GM15510 (cell line): ENCODE data around the gene TMCO5A.

Source experiments
- POLR2A ChIP-seq: IDR thresholded peaks from 3 replicates; pipeline ENCODE4 v1.6.1; 2011; ENCODE audit warnings: borderline replicate concordance; ENCODE audit not compliant: insufficient read length; ENCODE audit errors: extremely low read depth

The TMCO5A gene

GRCh38 chr15:37934340-37934739 lies at the start of gene TMCO5A:
TSS of gene TMCO5A (plus strand) at chr15:37934640. CDS start at chr15:37936324, 1,684 bp downstream.
- no peak for TF ChIP-seq POLR2A

DNA sequence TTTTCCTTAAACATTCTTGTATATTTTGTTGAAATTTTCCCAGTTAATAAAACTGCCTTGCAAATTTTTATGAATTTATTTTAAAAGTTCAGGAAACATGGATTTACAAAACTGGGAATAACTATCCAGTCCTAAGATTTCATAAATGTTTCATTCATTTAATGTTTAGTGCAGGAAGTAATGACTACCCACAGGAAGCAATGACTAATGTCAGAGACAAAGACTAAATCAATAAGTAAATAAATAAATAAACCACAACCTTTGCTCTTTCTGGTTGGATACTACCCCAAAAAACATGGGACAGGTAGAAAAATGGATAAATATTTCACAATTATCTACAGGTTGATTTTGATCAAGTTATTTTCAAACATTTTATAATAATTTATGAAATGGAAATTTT lies 48.8 kb upstream of the TMCO5A start:
- no peak for TF ChIP-seq POLR2A

DNA sequence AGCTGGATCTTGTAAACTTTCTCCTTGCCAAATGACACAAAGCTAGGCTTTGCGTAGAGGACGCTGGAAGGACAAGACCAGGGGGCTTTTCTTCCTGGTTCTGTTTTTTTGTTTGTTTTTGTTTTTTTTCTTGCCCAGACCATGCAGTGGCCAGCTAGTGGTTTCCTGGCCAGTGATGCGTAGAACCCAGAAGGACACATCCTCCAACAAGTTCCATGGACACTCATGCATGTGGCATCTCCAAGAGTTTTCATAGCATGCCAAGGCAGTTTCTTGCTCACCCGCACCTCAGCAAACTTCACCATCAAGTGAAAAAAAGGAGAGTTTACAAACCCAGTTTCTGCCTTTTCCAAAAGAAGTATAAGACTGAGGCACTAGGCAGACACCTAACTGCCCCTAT lies 46.1 kb upstream of the TMCO5A start:
- no peak for TF ChIP-seq POLR2A

DNA sequence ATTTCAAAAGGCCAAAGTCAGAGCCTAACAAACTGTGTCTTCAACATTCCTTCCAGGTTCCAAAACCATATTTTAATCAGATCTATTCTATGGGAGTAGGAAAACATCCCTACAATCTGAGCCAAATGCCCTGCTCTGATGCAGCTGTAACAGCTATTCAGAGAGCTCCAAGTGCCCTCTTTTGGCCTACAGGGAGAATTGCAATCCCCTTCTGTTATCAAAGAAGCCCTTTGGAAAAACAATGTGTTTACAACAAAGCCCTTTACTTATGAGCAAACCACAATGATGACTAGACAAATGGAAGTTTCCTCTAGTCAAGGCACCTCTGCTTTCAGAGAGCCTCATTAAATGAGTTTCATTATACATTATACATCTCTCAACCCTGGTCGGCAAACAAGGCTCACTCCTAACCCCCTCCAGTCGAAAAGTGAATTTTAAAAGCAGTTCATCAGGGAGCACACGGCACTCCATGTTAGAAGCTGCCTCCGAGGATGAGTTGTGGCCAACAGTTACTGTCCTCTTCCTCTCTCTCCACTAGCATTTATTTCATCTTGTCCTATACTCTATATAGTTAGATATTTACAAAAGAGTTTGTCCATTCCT lies 42.6 kb upstream of the TMCO5A start:
- TF ChIP-seq POLR2A = no peak

- no peak for TF ChIP-seq POLR2A
These were observed 41.1 kb upstream of the TMCO5A start for GRCh38 chr15:37893309-37893708.

GRCh38 chr15:37898362-37898761 lies 36.1 kb upstream of the TMCO5A start:
- TF ChIP-seq POLR2A = no peak

DNA sequence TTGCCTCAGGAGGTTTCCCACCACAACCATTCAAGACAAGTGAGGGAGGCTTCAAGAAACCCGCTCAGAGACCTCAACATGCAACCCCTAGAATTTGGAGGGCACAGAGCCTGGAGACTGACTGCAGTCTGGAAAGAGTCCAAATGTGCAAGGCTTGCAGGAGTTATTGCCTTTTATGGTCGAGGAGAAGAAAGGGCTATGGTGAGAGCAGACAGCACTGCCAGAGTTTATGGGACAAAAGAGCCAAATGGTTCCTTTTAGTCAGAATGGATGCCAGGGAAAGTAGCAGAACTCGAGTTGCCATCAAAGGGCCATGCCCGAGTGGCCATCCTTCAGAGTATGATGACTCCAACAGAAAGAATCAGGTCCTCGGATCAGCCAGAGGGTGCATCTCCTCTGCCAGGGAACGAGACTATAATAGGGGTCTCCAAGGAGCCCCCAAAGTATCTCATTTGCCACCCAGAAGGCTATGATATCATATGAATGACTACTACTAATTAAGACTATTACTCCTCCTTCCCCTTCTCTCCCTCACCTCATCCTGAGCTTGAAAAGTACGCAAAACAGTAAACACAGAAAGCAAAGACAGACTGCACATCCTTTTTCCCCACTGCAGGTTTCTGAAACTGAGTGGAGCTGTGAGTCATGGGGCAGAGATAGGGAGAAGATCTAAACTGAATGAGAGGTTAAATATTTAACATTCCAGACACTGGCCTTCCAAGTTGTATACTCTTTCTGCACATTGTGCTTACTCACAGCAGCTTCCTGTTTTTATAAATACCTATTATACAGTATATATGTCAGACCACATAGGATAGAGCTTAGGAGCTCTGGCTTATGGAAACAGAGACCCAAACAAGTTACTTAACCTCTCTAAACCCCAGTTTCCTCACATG lies 33.9 kb upstream of the TMCO5A start:
- no peak for TF ChIP-seq POLR2A

DNA sequence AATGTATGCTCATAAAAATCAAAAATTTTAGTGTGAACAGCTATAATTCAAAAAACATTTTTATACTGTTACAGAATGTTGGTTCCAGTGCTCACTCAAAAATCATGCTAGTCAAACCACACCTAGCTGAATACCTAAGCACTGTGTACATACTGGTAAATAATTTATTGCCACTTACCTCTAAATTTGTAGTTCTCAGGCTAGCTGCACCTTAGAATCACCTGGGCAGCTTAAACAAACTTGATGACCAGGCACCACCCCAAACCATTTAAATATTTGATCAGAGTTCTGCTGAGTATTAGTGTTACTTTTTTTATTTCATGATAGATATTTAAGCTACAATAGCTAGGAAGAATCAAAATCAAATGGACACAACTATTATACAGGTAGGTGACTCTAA lies 32.3 kb upstream of the TMCO5A start:
- TF ChIP-seq POLR2A = no peak

DNA sequence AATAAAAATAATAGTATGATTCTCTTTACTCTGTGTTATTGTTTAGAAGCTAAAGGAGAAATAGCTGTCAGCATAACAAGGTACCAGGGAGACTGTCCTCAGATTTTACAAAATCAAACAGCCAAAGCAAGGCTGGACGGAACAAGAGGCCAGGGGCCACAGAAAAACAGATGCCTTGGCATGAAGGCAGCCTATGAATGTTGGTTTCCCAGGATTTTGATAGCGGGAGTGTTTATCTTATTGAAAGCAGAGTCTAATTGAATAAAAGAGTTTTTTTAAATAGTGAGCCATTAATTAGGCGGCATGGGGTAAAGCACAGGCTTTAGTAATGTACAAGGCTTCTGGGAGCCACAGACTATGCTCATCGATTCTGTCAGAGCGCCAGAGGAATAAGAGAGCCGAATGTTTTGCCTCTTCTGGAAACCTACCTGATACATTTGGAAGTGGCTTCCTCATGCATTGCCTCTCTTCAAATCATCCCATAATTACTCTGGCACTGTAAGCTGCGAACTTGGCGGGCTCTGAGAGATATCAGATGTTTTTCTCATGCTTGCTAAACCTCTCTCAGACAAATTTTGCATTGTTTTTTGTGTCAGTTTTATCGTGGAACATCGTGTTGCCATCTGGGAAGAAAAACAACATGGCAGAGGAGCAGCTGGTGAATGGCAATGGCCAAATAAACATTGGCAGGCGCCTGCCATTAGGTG lies 30.4 kb upstream of the TMCO5A start:
- no peak for TF ChIP-seq POLR2A

GRCh38 chr15:37907136-37907535 lies 27.3 kb upstream of the TMCO5A start:
- TF ChIP-seq POLR2A = no peak

GRCh38 chr15:37921527-37922385 lies 12.7 kb upstream of the TMCO5A start:
- no peak for TF ChIP-seq POLR2A

- TF ChIP-seq POLR2A = no peak
These were observed 8.3 kb upstream of the TMCO5A start for GRCh38 chr15:37926136-37926535.

- TF ChIP-seq POLR2A = no peak
These were observed 5.2 kb upstream of the TMCO5A start for GRCh38 chr15:37929238-37929637.

DNA sequence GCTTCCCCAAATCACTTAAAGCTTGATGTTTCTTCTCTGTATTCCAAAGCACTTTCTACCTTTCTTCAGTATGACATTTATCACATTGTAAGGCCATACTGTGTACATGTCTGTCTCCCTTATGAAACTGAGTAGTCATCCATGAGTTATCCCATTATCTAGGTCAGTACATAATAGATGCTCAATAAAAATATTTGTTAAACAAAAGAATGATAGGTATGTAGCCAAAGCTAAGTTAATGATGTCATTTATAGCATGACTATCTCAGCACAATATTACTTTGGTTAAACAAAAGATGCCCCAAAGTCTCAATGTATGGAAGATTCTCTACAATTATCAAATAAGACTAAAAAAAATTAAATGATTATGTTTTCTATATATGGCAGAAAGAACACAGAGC lies 3.1 kb upstream of the TMCO5A start:
- TF ChIP-seq POLR2A = no peak
